Ramos (cell line): ENCODE results near the gene FAM163B.

ENCODE experiments used
- in situ Hi-C: fragments of 300-500 bp; cut with MboI; formaldehyde crosslinking; loops from one replicate; pipeline ENCODE4 v1.14.3; 2022; ENCODE audit warnings: low sequenced_read_pairs; ENCODE audit not compliant: unreplicated experiment

FAM163B gene

DNA sequence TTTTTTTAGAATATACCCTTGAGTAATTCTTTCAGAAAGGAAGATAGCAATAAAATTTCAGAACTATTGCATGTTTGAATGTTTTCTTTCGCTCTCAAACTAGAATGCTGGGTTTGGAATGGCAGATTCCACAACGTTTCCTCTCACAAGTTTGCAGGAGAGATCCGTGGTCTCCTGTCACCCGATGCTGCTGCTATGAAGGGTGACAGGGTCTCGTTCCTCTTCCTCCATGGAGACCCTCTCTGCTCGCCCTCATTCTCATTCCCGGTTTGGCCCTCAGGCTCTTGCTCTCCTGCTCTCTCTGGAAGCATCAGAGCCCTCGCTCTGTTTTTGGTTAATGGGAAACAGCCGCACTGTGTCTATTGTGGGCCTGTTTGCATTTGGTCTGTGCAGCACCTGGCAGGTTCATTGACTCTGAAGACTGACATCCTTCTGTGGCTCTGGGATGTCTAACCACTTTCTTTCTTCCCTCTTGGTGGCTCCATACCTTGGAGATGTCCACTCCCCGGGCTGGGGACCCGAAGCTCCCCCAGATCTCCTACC is 12.6 kb upstream of the FAM163B start:
- in situ Hi-C loops: no loop called here

DNA sequence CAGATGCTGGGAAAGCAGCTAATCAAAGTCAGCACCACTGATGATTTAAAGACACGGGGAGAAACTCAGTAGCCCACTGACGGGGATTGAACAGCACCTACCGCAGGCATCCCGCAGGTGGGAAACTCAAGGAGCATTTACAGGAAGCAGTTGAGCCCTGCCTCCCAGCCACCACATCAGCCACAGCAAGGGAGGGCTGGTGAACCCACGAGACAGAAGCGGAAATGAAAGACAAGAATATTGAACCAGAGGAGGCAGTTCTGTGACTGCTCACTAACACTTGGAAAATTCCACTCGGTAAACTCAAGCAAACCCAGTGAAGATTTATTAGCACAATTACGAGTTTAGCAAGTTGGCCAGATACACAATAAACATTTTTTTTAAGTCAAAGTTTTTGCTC is 10.6 kb upstream of the FAM163B start:
- in situ Hi-C loops: no loop called here

DNA sequence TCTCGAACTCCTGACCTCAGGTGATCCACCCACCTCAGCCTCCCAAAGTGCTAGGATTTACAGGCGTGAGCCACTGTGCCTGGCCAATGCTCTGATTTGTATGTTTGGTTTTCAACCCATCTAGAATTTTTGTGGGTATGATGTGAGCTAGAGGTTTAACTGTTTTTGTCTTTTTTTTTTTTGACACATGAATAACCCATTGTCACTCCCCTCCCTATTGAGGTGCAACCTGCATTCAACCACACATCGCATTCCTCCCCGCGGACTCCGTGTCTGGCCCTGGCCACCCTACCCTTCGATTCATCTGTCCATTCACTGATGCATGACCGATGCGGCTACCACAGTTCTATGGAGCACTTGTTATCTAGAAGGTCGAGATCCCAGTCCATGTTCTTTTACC is 9.5 kb upstream of the FAM163B start:
- in situ Hi-C loops: no loop called here

DNA sequence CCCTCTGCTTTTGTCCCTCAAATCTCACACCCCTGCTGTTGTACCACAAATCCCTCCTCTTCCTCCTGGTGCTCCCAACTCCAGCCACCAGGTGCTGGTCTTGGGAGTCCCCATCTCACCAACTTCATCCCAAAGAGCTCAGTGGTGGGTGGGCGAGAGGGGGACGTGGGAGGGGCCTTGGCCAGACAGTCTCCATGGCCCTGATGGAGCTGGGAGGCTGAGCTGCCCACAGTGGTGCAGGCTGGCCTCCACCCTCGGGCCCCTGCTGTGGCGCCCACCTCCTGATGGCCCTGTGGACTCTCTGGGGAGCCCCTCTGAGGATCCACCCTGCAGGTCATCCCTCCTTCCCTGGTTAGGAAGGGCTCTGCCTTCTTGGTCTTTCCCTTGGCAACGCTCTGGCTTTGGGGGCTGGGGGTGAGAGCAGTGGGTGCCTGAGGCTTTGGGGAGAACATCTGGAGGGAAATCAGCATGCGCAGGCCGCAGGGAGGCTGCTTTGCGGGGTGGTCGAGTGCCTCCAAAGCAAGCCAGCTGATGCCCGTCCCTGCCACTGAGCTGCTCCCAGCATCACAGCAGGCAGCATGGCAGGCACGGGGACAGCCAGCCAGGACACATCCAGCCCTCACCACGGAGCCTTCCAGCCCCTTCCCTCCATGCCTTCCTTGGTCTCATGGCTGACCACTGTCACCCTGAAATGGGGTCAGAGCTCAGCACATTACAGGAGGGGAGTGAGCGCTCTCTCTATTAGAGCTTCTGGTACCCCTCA is 7.6 kb upstream of the FAM163B start:
- in situ Hi-C loops: no loop called here

- in situ Hi-C loops: no loop called here
Measured at GRCh38 chr9:133615606-133616188, 6.5 kb upstream of the FAM163B start.

- in situ Hi-C loops: no loop called here
Measured at GRCh38 chr9:133615186-133615585, 6.0 kb upstream of the FAM163B start.

DNA sequence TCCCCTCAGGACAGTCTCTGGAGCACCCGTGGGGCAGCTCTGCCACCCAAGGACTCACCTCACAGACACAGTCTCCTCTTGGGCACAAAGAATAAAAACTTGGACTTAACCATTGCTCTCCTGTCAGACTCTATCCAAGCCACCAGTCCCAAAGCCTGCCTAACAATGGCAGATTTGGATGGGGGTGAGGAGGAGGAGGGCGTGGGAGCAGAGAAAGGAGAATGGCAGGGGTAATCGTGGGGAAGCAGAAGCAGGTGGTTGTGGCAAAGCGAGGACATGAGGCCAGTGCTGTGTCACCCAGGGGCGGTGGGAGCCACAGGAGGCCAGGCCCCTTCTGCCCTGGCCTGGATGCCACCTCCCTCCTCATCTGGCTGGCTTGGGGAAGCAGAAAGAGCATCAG is 5.5 kb upstream of the FAM163B start:
- in situ Hi-C loops: no loop called here

GRCh38 chr9:133614056-133614455 is 4.9 kb upstream of the FAM163B start:
- in situ Hi-C loops: no loop called here

- in situ Hi-C loops: no loop called here
Measured at GRCh38 chr9:133613432-133613831, 4.2 kb upstream of the FAM163B start.

DNA sequence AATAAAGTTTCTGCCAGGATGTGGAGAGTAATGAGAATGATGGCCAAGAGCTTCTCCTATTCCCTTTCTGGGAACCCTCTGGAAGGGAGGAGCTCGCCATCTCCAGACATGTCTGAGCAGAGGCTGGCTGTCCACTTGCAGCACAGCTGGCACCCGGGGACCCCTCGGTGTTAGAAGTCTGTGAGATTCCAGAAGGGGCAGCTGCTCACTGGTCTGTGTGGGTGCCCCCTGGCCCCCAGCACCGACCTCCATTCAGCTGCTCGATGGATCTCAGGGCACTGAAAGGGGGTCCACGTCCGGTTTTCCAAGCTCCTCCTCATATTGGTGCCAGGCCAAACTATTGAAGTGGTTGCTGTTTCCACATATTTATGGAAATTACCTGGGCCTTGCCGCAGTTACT is 3.6 kb upstream of the FAM163B start:
- in situ Hi-C loops: no loop called here

DNA sequence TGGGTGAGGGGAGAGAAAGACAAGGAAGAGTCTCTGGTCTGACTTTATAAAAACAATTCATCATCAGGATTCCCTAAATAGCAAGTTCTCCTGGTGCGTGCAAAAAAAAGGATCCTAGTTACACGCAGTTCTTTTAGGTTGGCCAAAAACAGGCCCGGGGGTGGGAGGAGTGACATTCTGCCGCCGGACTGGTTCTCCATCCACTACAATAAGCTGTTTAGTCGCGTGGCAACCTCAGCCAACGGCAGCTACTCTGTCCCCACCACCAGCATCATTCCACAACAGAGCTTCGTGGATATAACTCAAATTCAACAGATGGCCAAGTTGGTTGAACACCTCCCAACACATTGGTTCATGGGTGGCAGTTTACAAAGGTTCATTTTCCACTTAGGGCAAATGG is 2.9 kb upstream of the FAM163B start:
- in situ Hi-C loops: no loop called here

- in situ Hi-C loops: no loop called here
Measured at GRCh38 chr9:133610845-133611244, 1.7 kb upstream of the FAM163B start.

- in situ Hi-C loops: no loop called here
Measured at GRCh38 chr9:133608889-133609288, 300 bp downstream of the FAM163B start.

- in situ Hi-C loops: no loop called here
Measured at GRCh38 chr9:133608382-133608781, 807 bp downstream of the FAM163B start.

- in situ Hi-C loops: no loop called here
Measured at GRCh38 chr9:133607976-133608375, 1.2 kb downstream of the FAM163B start.

- in situ Hi-C loops: no loop called here
Measured at GRCh38 chr9:133607381-133607780, 1.8 kb downstream of the FAM163B start.

DNA sequence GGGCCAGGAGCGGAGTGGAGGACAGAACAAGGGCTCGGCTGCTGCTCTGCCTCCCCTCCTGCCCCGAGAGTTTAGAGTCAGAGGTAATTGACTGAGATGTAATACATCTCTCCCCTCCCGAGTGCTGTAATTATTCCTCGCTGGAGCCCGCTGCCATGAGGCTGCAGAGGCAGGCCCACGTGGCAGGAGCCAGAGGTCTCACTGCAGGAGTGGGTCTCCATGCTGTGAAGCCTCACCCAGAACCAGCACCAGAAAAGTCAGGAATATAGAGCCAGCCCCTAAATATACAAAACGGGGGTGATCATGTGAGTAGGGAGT is 2.5 kb downstream of the FAM163B start:
- in situ Hi-C loops: no loop called here

- in situ Hi-C loops: no loop called here
Measured at GRCh38 chr9:133605856-133606707, 3.1 kb downstream of the FAM163B start.

GRCh38 chr9:133605446-133605845 is 3.7 kb downstream of the FAM163B start:
- in situ Hi-C loops: no loop called here

- in situ Hi-C loops: no loop called here
Measured at GRCh38 chr9:133604856-133605255, 4.3 kb downstream of the FAM163B start.

GRCh38 chr9:133604214-133604613 is 5.0 kb downstream of the FAM163B start:
- in situ Hi-C loops: no loop called here
